Thyroid gland (tissue), 4 donors: ENCODE results near the gene DNAJC17.

Experiments used
- POLR2A ChIP-seq, 2 donors: fragments of 450-650 bp; IDR thresholded peaks; one replicate each; pipeline ENCODE4 v1.6.1; 2017; ENCODE audit warnings: antibody characterized with exemption in 2 of 2, mild to moderate bottlenecking in 2 of 2, moderate library complexity in 1 of 2
- TF ChIP-seq, protein P1 (sequence below), 6 experiments: fragments of 200-600 bp in 3 of 6; fragments of 450-650 bp in 3 of 6; sonication (generic) in 3 of 6; IDR thresholded peaks; one replicate each; pipeline ENCODE4 v1.5.1; 2016 to 2019; ENCODE audit warnings: antibody characterized with exemption in 6 of 6, mild to moderate bottlenecking in 2 of 6, inconsistent platforms in 1 of 6, moderate library complexity in 1 of 6

DNA sequence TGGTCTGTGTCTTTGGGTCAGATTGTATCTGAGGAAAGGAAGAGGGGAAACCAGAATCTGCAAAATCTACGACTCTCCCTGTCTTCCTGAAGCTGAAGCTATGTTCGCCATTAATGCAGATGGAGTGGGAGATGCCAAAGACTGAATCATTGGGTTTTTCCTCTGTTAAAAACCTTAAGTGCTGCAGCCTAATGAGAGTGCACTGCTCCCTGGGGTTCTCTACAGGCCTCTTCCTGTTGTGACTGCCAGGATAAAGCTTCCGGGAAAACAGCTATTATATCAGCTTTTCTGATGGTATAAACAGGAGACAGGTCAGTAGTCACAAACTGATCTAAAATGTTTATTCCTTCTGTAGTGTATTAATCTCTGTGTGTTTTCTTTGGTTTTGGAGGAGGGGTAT lies 76.2 kb downstream of the DNAJC17 start:
- TF ChIP-seq, protein P1, sequence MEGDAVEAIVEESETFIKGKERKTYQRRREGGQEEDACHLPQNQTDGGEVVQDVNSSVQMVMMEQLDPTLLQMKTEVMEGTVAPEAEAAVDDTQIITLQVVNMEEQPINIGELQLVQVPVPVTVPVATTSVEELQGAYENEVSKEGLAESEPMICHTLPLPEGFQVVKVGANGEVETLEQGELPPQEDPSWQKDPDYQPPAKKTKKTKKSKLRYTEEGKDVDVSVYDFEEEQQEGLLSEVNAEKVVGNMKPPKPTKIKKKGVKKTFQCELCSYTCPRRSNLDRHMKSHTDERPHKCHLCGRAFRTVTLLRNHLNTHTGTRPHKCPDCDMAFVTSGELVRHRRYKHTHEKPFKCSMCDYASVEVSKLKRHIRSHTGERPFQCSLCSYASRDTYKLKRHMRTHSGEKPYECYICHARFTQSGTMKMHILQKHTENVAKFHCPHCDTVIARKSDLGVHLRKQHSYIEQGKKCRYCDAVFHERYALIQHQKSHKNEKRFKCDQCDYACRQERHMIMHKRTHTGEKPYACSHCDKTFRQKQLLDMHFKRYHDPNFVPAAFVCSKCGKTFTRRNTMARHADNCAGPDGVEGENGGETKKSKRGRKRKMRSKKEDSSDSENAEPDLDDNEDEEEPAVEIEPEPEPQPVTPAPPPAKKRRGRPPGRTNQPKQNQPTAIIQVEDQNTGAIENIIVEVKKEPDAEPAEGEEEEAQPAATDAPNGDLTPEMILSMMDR (IDR thresholded peaks at IDR 0.05): no peak
- no peak for TF ChIP-seq POLR2A (IDR thresholded peaks at IDR 0.05)
